GM19035 (cell line): ENCODE measurements around the gene BCL2L11.

ENCODE experiments used
- ATAC-seq: cut with Tn5 transposase; IDR thresholded peaks from one replicate; pipeline ENCODE4 v1.9.1; 2021; ENCODE audit not compliant: unreplicated experiment

BCL2L11 gene

GRCh38 chr2:111190816-111191540 is 70.3 kb downstream of the BCL2L11 start:
- no peak for ATAC-seq

- no peak for ATAC-seq
These were observed 71.2 kb downstream of the BCL2L11 start for GRCh38 chr2:111191877-111192276.

- ATAC-seq = no peak
These were observed 72.2 kb downstream of the BCL2L11 start for GRCh38 chr2:111192776-111193368.

- peak; percentile 88 for ATAC-seq
These were observed 74.3 kb downstream of the BCL2L11 start for GRCh38 chr2:111194835-111195621.

DNA sequence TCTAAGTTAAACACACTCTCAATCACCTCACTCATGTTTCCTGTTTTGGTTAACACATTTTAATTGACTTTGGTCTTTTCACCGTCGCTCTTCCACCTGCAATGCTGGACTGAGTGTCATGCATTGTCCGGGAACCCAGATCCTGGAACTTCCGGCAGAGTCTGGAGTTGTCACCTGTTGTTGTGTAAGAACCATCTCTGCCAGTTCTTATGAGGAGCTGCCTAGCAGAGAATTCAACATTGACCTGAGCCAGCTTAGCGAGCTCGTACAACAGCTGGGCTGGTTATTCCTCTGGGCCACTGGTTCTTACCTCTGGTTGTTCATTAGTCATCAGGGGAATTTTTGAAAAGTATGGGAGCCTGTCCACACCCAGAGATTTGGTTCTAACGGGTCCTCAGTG is 75.7 kb downstream of the BCL2L11 start:
- no peak for ATAC-seq

DNA sequence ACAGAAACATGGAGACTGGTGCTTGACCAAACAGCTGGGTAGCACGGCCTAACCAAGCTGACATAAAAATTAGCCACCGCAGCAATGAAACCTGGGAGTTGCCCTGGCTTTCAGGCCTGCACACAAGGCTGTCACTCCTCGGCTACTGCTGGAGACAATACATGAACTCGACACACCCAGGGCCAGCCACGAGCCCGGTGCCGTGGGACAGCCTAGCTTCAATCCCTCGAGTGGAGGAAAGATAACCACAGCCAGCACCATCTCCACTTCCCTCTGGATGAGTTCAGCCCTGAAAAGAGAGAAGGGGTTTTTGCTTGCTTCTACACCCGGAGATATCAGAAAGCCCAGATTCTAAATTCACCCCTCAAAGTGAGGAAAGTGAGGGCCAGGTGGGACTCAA is 78.0 kb downstream of the BCL2L11 start:
- no peak for ATAC-seq

DNA sequence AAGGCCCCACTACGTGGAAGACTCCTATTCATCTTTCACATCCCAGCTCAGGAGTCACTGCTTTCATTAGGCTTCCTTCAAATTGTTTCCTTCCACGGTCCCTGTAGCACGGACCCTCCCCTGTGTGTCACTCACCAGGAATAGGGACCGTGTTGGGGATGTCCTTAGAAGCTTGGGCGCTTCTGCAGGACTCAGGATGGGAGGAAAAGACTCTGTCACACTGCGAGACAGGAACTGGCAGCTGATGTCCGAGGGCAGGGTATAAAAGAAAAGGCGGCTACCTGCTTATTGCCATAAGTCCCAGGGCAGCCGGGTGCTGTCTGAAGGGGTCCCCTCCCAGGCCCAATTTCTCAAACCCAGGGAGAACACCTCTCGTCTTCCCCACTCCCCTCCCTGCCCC is 79.1 kb downstream of the BCL2L11 start:
- no peak for ATAC-seq

- no peak for ATAC-seq
These were observed 79.7 kb downstream of the BCL2L11 start for GRCh38 chr2:111200333-111200881.

DNA sequence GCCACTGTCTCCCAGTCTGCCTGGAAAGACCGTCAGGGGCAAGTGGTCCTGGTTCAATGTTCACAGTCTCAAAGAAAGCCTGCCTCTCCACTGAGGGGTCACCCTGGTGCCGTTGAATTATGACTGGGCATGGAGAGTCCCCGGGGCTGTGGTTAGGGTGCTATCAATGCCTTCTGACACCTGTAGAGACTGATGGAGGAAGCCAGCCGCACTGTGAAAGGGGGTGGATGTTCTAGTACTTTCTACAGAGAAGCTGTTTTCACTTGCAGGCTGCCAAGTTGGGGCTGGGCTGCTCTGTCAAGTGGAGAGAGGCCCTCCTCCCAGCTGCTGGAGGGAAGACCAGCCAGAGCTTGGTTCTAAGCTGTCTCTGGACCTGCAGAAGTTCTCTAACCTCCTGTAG is 80.5 kb downstream of the BCL2L11 start:
- ATAC-seq = peak; percentile 72

GRCh38 chr2:111202266-111203040 is 81.7 kb downstream of the BCL2L11 start:
- no peak for ATAC-seq

DNA sequence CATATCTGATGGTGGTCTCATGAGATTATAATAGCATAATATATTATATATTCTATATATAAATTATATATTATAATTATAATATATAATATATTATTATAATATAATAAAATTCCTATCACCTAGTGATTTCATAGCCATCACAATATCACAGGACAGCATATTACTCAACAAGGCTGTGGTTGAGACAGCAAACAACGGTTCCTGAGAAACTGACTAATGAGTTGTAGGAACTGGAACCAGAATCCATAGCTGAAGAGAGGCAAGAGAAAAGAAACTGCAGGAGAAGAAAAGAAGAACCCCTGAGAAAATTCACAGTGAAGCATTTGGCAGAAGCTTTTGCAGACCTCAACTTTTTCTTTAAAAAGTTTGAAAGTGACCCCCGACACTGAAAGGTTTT is 84.0 kb downstream of the BCL2L11 start:
- ATAC-seq = no peak

DNA sequence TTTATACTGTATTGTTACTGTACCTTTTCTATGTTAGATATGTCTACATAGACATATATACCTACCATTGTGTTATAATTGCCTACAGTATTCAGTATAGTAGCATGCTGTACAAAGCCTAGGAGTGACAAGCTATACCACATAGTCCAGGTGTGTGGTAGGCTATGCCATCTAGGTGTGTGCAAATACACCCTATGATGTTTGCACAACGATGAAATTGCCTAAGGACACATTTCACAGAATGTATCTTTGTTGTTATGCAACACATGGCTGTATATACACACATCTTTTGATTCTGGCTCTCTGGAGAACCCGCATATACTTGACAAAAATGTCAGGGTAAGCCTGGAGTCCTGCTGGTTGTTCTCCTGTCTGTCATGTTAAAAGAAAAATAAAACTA is 85.1 kb downstream of the BCL2L11 start:
- no peak for ATAC-seq

- ATAC-seq = no peak
These were observed 87.1 kb downstream of the BCL2L11 start for GRCh38 chr2:111207851-111208250.

GRCh38 chr2:111208639-111209038 is 87.9 kb downstream of the BCL2L11 start:
- peak; percentile 25 for ATAC-seq

- ATAC-seq = peak; percentile 96
These were observed 88.4 kb downstream of the BCL2L11 start for GRCh38 chr2:111209045-111209514.

DNA sequence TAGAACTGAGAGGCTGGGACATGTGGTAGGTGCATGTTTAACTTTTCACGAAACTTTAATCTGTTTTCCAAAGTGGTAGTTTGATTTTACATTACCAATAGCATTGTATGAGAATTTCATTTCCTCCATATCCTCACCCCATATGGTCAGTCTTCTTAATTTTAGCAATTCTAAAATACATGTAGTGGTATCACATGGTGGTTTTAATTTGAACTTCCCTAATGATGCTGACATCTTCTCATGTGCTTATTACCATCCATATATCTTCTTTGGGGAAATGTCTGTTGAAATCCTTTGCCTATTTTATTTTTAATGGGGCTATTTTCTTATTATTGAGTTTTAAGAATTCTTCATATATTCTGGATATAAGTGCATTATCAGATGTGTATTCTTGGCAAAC is 89.3 kb downstream of the BCL2L11 start:
- ATAC-seq = no peak

DNA sequence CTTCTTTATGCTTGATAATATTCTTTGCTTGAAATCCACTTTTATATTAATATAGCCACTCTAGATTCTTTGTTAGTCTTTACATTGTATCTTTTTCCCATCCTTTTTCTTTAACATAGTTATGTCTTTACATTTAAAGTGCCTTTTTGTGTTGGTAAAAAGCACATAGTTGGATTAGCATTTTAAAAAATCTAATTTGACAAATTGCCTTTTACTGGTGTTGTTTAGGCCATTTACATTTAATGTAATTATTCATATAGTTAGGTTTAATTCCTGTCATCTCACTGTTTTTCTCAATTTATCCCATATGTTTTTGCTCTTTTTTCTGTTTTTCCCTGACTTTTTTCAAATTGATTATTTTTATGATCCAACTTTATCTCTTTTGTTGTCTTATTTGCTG is 93.2 kb downstream of the BCL2L11 start:
- ATAC-seq = no peak

GRCh38 chr2:111216811-111217652 is 96.3 kb downstream of the BCL2L11 start:
- ATAC-seq = no peak
